Mesendoderm (in vitro differentiated cells): Measurements from ENCODE around the gene DXO. TPM values are rescaled to one million over a fixed set of nuclear protein-coding genes. Genes with fewer than 3 reads are reported as not detected.
"Not testable (repeated sequence)": the region's sequence is repeated elsewhere in the genome, so short reads cannot be mapped to it uniquely, and the experiment has no call there.

ENCODE experiments used
- DNase-seq: peaks from one replicate; pipeline ENCODE4 v3.0.0; 2013
- H2AK5ac ChIP-seq: 2 replicates; pipeline ENCODE4 v1.6.1; 2013; ENCODE audit warnings: low read length, inconsistent platforms
- H2BK120ac ChIP-seq: 2 replicates; pipeline ENCODE4 v1.6.1; 2013; ENCODE audit warnings: low read depth, mild to moderate bottlenecking, low read length, moderate library complexity, mixed read lengths
- H2BK15ac ChIP-seq: replicated peaks from 2 replicates; pipeline ENCODE4 v1.6.1; 2013; ENCODE audit warnings: low read depth, mild to moderate bottlenecking, moderate library complexity
- H2BK5ac ChIP-seq: 2 replicates; pipeline ENCODE4 v1.6.1; 2013; ENCODE audit warnings: low read length, inconsistent platforms
- H3K18ac ChIP-seq: 2 replicates; pipeline ENCODE4 v1.6.1; 2013; ENCODE audit warnings: mild to moderate bottlenecking, low read length, mixed read lengths
- H3K23ac ChIP-seq: one replicate; pipeline ENCODE4 v1.6.1; 2013; ENCODE audit warnings: low read length
- H3K27ac ChIP-seq: 2 replicates; pipeline ENCODE4 v1.5.1; 2013; ENCODE audit warnings: low read depth, mild to moderate bottlenecking, inconsistent platforms, low read length, moderate library complexity
- H3K27me3 ChIP-seq: 2 replicates; pipeline ENCODE4 v1.6.1; 2013; ENCODE audit warnings: low read length, control low read depth, mild to moderate bottlenecking, inconsistent platforms; ENCODE audit not compliant: insufficient read depth, poor library complexity
- H3K36me3 ChIP-seq: 2 replicates; pipeline ENCODE4 v1.6.1; 2013; ENCODE audit warnings: low read length, inconsistent platforms; ENCODE audit not compliant: control insufficient read depth, insufficient read depth
- H3K4ac ChIP-seq: one replicate; pipeline ENCODE4 v1.6.1; 2013; ENCODE audit warnings: low read depth, mild to moderate bottlenecking, low read length, moderate library complexity
- H3K4me1 ChIP-seq: 2 replicates; pipeline ENCODE4 v1.6.1; 2013; ENCODE audit warnings: low read depth, low read length, inconsistent platforms; ENCODE audit not compliant: control insufficient read depth
- H3K4me2 ChIP-seq: 2 replicates; pipeline ENCODE4 v1.6.1; 2013; ENCODE audit warnings: low read length
- H3K4me3 ChIP-seq: 2 replicates; pipeline ENCODE4 v1.5.1; 2013; ENCODE audit warnings: mild to moderate bottlenecking, low read length
- H3K56ac ChIP-seq: one replicate; pipeline ENCODE4 v1.6.1; 2013; ENCODE audit warnings: low read length
- H3K79me1 ChIP-seq: 2 replicates; pipeline ENCODE4 v1.6.1; 2013; ENCODE audit warnings: low read length, inconsistent platforms
- H3K79me2 ChIP-seq: 2 replicates; pipeline ENCODE4 v1.6.1; 2013; ENCODE audit warnings: mild to moderate bottlenecking, low read length; ENCODE audit not compliant: control insufficient read depth, insufficient read depth
- H3K9ac ChIP-seq: 2 replicates; pipeline ENCODE4 v1.6.1; 2013; ENCODE audit warnings: low read length, inconsistent platforms
- H4K5ac ChIP-seq: one replicate; pipeline ENCODE4 v1.6.1; 2013; ENCODE audit warnings: low read length
- H4K8ac ChIP-seq: one replicate; pipeline ENCODE4 v1.6.1; 2013; ENCODE audit warnings: low read depth, mild to moderate bottlenecking, control low read depth, low read length, moderate library complexity
- WGBS: extraction: QIAGEN DNeasy Blood & Tissue Kit; methylation state at CpG from one replicate; pipeline ENCODE4 v1.1.7; 2013; ENCODE audit warnings: low lambda C conversion rate, missing lambda C conversion rate; ENCODE audit not compliant: insufficient coverage; ENCODE audit errors: extremely low coverage; 5-methylcytosine and 5-hydroxymethylcytosine counted together
- polyA plus RNA-seq, 2 experiments: library from polyadenylated mRNA; stranded (reverse); fragments of 200-250 nt; gene quantifications; one replicate each; pipeline ENCODE4 v1.2.3, GENCODE V29; 2013

DXO gene
- polyA plus RNA-seq (2013, experiment 1 of 2) = 10.6 TPM
- 11.7 TPM for polyA plus RNA-seq (2013, experiment 2 of 2)

GRCh38 chr6:31971993-31972708 is at the start of gene DXO:
Gene DXO (minus strand): TSS chr6:31972138. CDS start chr6:31971675, 463 bp downstream.
- H3K4ac ChIP-seq = no peak within 1 kb of the TSS

GRCh38 chr6:32014547-32014946 is 42.6 kb upstream of the DXO start, which contains the start of gene C4B:
Gene C4B (plus strand): TSS chr6:32014795. CDS start chr6:32014846, 51 bp downstream.
- H3K79me1 ChIP-seq, DNase-seq, H3K9ac ChIP-seq, H2BK120ac ChIP-seq, H3K23ac ChIP-seq, H3K27me3 ChIP-seq, H3K36me3 ChIP-seq, H3K4me2 ChIP-seq, H3K4ac ChIP-seq, H3K27ac ChIP-seq, H2AK5ac ChIP-seq, H3K79me2 ChIP-seq, H4K5ac ChIP-seq, H2BK15ac ChIP-seq, H4K8ac ChIP-seq, H3K56ac ChIP-seq, H3K4me3 ChIP-seq, H2BK5ac ChIP-seq, H3K18ac ChIP-seq, H3K4me1 ChIP-seq: not testable (repeated sequence)
- no CpG with 5 or more reads among the region's 6 CpGs for WGBS

More at GRCh38 chr6:31971993-31972708, at the start of gene DXO:
- H3K27me3 ChIP-seq = no peaks in the 10 kb centered on the region
- H3K18ac ChIP-seq = no peak within 1 kb of the TSS
- H3K27ac ChIP-seq = peak within 1 kb of the TSS; percentile 72
- H3K79me2 ChIP-seq = peaks cover 3% of the 10 kb centered on the region
- H2BK120ac ChIP-seq = no peak within 1 kb of the TSS
- peak within 1 kb of the TSS; percentile 81 for H3K9ac ChIP-seq
- peaks cover 3% of the 10 kb centered on the region for H3K4me1 ChIP-seq
- no peak within 1 kb of the TSS for H4K8ac ChIP-seq
- H2BK5ac ChIP-seq = peak within 1 kb of the TSS; percentile 22
- H2BK15ac ChIP-seq = no peak within 1 kb of the TSS
- peak; percentile 99 for DNase-seq
- H3K79me1 ChIP-seq = peaks cover 5% of the 10 kb centered on the region
- peak within 1 kb of the TSS; percentile 36 for H3K4me3 ChIP-seq
- peak within 1 kb of the TSS; percentile 73 for H4K5ac ChIP-seq
- H2AK5ac ChIP-seq = peak within 1 kb of the TSS; percentile 1
- peaks cover 7% of the 10 kb centered on the region for H3K36me3 ChIP-seq
- H3K4me2 ChIP-seq = peak within 1 kb of the TSS; percentile 88
- no peak within 1 kb of the TSS for H3K23ac ChIP-seq
- H3K56ac ChIP-seq = peak within 1 kb of the TSS; percentile 73
- no CpG with 5 or more reads among the region's 62 CpGs for WGBS

- not testable (repeated sequence) for H3K18ac ChIP-seq, H2BK5ac ChIP-seq, H3K79me2 ChIP-seq, H3K9ac ChIP-seq, H3K56ac ChIP-seq, H3K27me3 ChIP-seq, H3K27ac ChIP-seq, H3K4me2 ChIP-seq, H4K8ac ChIP-seq, H3K4me1 ChIP-seq, H2BK15ac ChIP-seq, H4K5ac ChIP-seq, H3K79me1 ChIP-seq, DNase-seq, H3K4ac ChIP-seq, H2AK5ac ChIP-seq, H3K36me3 ChIP-seq, H3K23ac ChIP-seq, H2BK120ac ChIP-seq, H3K4me3 ChIP-seq
- WGBS = no CpG with 5 or more reads among the region's 5 CpGs
These were observed 41.8 kb upstream of the DXO start for GRCh38 chr6:32013738-32014137.

DNA sequence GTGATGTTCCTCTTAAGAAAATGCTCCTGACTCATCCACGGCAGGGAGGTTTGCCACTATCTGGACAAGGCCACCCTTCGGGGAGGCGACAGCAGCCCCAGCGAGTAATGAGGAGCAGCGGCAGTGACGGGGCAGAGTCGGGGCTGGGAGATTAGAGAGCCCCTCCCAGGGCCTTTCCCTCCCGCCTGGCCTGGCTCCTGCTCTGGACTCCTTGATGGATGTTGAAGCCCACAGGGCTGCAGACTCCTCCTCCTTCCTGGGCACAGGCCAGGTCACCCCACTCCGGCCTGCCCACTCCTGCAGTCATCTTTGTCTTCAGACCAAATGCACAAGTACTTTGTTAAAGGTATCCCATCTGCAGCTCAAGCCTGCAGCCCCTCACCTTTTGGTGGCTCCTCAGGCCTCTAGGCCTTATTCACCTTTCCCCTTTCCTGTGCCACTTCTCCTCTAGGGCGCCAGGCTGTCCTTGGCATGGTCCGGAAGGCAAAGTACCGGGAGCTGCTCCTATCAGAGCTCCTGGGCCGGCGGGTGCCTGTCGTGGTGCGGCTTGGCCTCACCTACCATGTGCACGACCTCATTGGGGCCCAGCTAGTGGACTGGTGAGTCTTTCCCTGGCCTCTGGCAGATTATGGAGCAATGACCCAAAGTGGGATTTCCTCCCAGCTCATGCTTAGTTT is 41.1 kb upstream of the DXO start:
- not testable (repeated sequence) for H3K79me2 ChIP-seq, H3K9ac ChIP-seq, H2AK5ac ChIP-seq, H3K18ac ChIP-seq, H3K27ac ChIP-seq, H2BK15ac ChIP-seq, H3K4me2 ChIP-seq, H4K8ac ChIP-seq, H3K4me1 ChIP-seq, H2BK5ac ChIP-seq, H3K27me3 ChIP-seq, DNase-seq, H3K4me3 ChIP-seq, H2BK120ac ChIP-seq, H3K79me1 ChIP-seq, H3K4ac ChIP-seq, H3K36me3 ChIP-seq, H3K23ac ChIP-seq, H3K56ac ChIP-seq, H4K5ac ChIP-seq
- no CpG with 5 or more reads among the region's 17 CpGs for WGBS

- not testable (repeated sequence) for H3K56ac ChIP-seq, H3K23ac ChIP-seq, H3K4ac ChIP-seq, H2AK5ac ChIP-seq, H3K18ac ChIP-seq, H2BK120ac ChIP-seq, DNase-seq, H4K8ac ChIP-seq, H3K27me3 ChIP-seq, H3K4me2 ChIP-seq, H3K4me1 ChIP-seq, H3K36me3 ChIP-seq, H3K27ac ChIP-seq, H3K9ac ChIP-seq, H3K79me1 ChIP-seq, H2BK15ac ChIP-seq, H4K5ac ChIP-seq, H2BK5ac ChIP-seq, H3K79me2 ChIP-seq, H3K4me3 ChIP-seq
- WGBS = no CpG with 5 or more reads among the region's 27 CpGs
These were observed 39.1 kb upstream of the DXO start for GRCh38 chr6:32010856-32011530.
